CD4-positive, CD25-positive, alpha-beta regulatory T cell (primary cell): Measurements from ENCODE around the gene C2CD3. TPM values are rescaled to one million over a fixed set of nuclear protein-coding genes. Genes with fewer than 3 reads are reported as not detected.

Experiments used
- ATAC-seq, 2 donors: fragments of 150-1000 bp; cut with Tn5 transposase; one replicate each; pipeline ENCODE4 v1.10.0; 2021; ENCODE audit warnings: low read depth in 2 of 2, moderate number of reproducible peaks in 2 of 2, moderate library complexity in 1 of 2
- DNase-seq, 3 donors: peaks; one replicate each; pipeline versions ENCODE4 v3.0.0 to v3.0.0-alpha.2; 2012 to 2022; ENCODE audit warnings: mixed read lengths in 1 of 3
- H3K27ac ChIP-seq: one replicate; pipeline ENCODE4 v1.7.0; 2013; ENCODE audit warnings: mild to moderate bottlenecking, low read length; ENCODE audit not compliant: insufficient read depth, poor library complexity, severe bottlenecking
- H3K27me3 ChIP-seq: one replicate; pipeline ENCODE4 v1.7.0; 2013; ENCODE audit warnings: low read length; ENCODE audit not compliant: control insufficient read depth, insufficient read depth
- H3K36me3 ChIP-seq: one replicate; pipeline ENCODE4 v1.7.0; 2013; ENCODE audit warnings: mild to moderate bottlenecking, low read length, moderate library complexity; ENCODE audit not compliant: control insufficient read depth, insufficient read depth
- H3K4me1 ChIP-seq: 2 replicates; pipeline ENCODE4 v1.7.0; 2013; ENCODE audit warnings: mild to moderate bottlenecking, low read length; ENCODE audit not compliant: insufficient read depth, control insufficient read depth, poor library complexity, severe bottlenecking
- H3K4me3 ChIP-seq: one replicate; pipeline ENCODE4 v1.7.0; 2013; ENCODE audit warnings: low read depth, mild to moderate bottlenecking, low read length, moderate library complexity
- H3K9me3 ChIP-seq, 2 experiments: 1 replicate in 1 of 2; 2 replicates in 1 of 2; pipeline ENCODE4 v1.7.0; 2013; ENCODE audit warnings: low read length in 2 of 2, mild to moderate bottlenecking in 1 of 2, moderate library complexity in 1 of 2; ENCODE audit not compliant: control insufficient read depth in 2 of 2
- H3K27ac Mint-ChIP-seq, 3 donors: one replicate each; pipeline ENCODE4 v1.8.0; 2020 to 2022; ENCODE audit warnings: mild to moderate bottlenecking in 3 of 3, mixed read lengths in 3 of 3, moderate library complexity in 2 of 3
- H3K27me3 Mint-ChIP-seq: one replicate; pipeline ENCODE4 v1.8.0; 2022; ENCODE audit warnings: mild to moderate bottlenecking, mixed read lengths
- H3K36me3 Mint-ChIP-seq: one replicate; pipeline ENCODE4 v1.8.0; 2020; ENCODE audit warnings: mixed read lengths
- H3K4me1 Mint-ChIP-seq, 4 donors: one replicate each; pipeline ENCODE4 v1.8.0; 2020 to 2022; ENCODE audit warnings: mixed read lengths in 4 of 4, mild to moderate bottlenecking in 1 of 4
- H3K4me3 Mint-ChIP-seq, 4 donors: one replicate each; pipeline ENCODE4 v1.8.0; 2020 to 2022; ENCODE audit warnings: mild to moderate bottlenecking in 4 of 4, mixed read lengths in 4 of 4, moderate library complexity in 3 of 4
- H3K9me3 Mint-ChIP-seq, 7 donors: one replicate each; pipeline ENCODE4 v1.8.0; 2020 to 2022; ENCODE audit warnings: mixed read lengths in 7 of 7, mild to moderate bottlenecking in 3 of 7, moderate library complexity in 2 of 7
- polyA plus RNA-seq, 4 donors: library from polyadenylated mRNA; unstranded; fragments of 300-500 nt; fragmentation: Illumina TruSeq; gene quantifications; one replicate each; pipeline ENCODE4 v1.2.3, GENCODE V29; 2021
- total RNA-seq: library from RNA; stranded (reverse); gene quantifications from one replicate; pipeline ENCODE4 v1.2.3, GENCODE V29; 2022

Gene C2CD3
- total and polyA plus RNA-seq, 5 donors from 2014 or later: 7.2 to 46.4 (median 9.3) TPM

DNA sequence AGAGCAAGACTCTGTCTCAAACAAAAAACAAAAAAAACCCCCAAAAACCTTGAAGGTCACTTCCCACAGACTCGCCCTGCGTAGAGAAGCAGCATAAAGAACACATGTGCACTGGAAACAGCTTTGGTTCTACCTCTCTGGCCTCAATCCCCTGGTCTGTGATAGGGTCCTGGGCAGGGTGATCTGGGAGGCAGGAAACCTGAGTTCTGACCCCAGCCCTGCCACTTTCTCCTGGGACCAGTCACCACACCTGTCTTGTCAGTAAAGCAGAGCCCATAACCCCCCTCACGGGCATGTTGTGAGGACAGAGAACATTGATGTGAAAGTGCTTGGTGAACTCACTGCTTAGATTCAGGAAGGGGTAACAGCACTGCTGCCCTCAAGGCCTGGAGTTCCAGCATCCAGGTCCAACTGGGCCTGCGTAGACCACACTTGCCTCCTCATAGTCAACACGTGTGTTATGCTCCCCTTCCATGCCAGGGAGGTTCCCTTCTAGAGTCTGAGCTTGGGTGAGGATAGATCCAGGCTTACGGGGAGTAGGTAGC, 199.6 kb downstream of the C2CD3 start:
- peaks cover 6 to 92% (median 49%) of the 10 kb centered on the region in 4 donors for H3K4me1 Mint-ChIP-seq
- H3K27me3 ChIP-seq: no peaks in the 10 kb centered on the region
- peaks cover 18% of the 10 kb centered on the region for H3K36me3 ChIP-seq
- peak overlapping the region; percentile 70 for H3K27ac ChIP-seq
- ATAC-seq (no peak), DNase-seq (peak in 1 of 3 donors; percentile 49)
- H3K4me3 ChIP-seq: no peak overlapping the region
- no peaks in the 10 kb centered on the region for H3K27me3 Mint-ChIP-seq
- no peaks in the 10 kb centered on the region for H3K9me3 Mint-ChIP-seq
- no peaks in the 10 kb centered on the region for H3K9me3 ChIP-seq
- peak overlapping the region; percentile 94 to 96 (median 95) for H3K27ac Mint-ChIP-seq
- peak overlapping the region; percentile 59 to 92 (median 68) for H3K4me3 Mint-ChIP-seq
- H3K4me1 ChIP-seq: peaks cover 91% of the 10 kb centered on the region
- H3K36me3 Mint-ChIP-seq: peaks cover 23% of the 10 kb centered on the region

DNA sequence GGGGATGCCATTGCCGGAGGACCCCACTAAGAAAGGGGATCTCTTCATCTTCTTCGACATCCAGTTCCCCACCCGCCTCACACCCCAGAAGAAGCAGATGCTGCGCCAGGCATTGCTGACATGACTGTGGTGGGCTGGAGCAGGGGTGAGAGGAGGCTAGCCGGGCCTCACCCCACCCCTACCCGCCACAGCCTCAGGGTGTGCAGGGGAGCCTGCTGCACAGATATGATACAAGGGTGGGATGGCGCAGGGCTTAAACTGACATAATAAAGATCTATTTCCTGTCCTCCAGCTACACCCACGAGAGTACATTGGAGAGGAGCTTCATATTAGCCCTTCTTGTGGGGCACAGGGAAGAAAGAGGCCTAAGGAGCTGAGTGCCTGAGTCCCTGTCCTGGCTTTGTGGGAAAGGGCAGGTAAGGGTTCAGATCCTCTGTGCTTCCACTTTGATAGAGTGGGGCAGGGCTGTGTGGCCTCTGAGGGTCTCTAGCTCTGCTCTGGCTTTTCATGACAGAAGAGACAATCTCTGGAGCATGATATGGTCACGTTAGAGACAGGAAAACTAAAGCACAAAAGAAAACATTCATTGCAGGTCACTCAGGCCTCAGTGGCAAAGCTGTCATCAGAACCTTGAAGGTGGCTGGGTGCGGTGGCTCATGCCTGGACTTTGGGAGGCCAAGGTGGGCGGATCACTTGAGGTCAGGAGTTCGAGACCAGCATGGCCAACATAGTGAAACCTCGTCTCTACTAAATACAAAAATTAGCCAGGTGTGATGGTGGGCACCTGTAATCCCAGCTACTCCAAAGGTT, 200.6 kb downstream of the C2CD3 start:
- Histone ChIP-seq H3K4me1 (peaks cover 90% of the 10 kb centered on the region), H3K4me3 (peak overlapping the region; percentile 18), H3K9me3 (no peaks in the 10 kb centered on the region), H3K36me3 (peaks cover 9% of the 10 kb centered on the region), H3K27me3 (no peaks in the 10 kb centered on the region), H3K27ac (peak overlapping the region; percentile 70)
- DNase-seq (peak in 1 of 3 donors; percentile 75), ATAC-seq (peak; percentile 29 to 37)
- Mint-ChIP-seq H3K4me3 (peak overlapping the region; percentile 59 to 92 (median 68)), H3K9me3 (no peaks in the 10 kb centered on the region), H3K36me3 (peaks cover 15% of the 10 kb centered on the region), H3K4me1 (peaks cover 6 to 91% (median 41%) of the 10 kb centered on the region in 4 donors), H3K27ac (peak overlapping the region; percentile 94 to 96 (median 95)), H3K27me3 (no peaks in the 10 kb centered on the region)

DNA sequence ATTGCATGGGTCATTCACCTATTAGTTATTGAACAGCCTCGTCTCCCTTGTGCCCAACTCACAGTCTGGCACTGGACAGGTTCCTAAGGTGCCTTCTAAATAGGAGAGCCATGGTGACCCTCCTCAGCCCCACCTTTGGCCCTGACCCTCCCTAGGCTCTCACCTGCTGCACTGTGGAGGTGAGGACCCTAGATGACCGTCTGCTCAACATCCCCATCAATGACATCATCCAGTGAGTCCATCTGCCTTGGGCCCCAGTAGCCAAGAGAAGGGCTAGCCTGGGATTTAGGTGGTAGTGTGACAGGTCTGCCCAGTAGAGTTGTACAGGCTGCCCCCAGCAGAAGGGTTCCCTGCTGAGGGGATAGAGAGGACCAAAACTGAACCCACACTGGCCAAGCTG, 201.7 kb downstream of the C2CD3 start:
- Mint-ChIP-seq H3K36me3 (peaks cover 4% of the 10 kb centered on the region), H3K4me3 (peak overlapping the region; percentile 33 to 86 (median 55)), H3K9me3 (no peaks in the 10 kb centered on the region), H3K27ac (peak overlapping the region; percentile 94 to 96 (median 95)), H3K27me3 (no peaks in the 10 kb centered on the region), H3K4me1 (peaks cover 6 to 91% (median 34%) of the 10 kb centered on the region in 4 donors)
- peaks cover 86% of the 10 kb centered on the region for H3K4me1 ChIP-seq
- H3K9me3 ChIP-seq: no peaks in the 10 kb centered on the region
- peak overlapping the region; percentile 70 for H3K27ac ChIP-seq
- no peak overlapping the region for H3K4me3 ChIP-seq
- H3K27me3 ChIP-seq: no peaks in the 10 kb centered on the region
- H3K36me3 ChIP-seq: no peaks in the 10 kb centered on the region
- DNase-seq (no peak), ATAC-seq (no peak)

DNA sequence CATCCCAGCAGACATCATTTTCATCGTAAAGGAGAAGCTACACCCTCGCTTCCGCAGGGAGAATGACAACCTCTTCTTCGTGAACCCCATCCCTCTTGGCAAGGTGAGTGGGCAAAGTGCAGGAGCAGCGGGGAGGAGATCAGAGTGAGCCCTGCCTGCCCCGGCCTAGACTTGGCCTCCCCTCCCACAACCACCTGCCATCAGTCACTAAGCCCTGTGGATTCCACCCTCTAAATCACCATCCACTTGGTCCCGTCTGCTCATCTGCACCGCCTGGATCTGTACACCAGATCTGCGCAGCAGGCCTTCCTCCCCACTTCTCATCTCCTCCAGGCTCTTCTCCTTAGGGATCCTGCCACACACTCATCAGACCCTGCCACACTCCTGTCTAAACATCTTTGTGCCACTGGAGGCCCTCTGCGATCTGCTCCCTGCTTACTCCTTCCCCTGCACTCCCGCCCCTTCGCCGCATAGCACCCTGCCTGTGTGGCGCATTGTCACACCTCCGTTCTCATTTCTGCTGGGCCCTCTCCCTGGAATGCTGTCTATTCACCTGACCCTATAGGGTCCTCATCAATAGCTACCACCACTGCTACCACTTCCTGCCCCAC, 202.3 kb downstream of the C2CD3 start:
- no peaks in the 10 kb centered on the region for H3K36me3 Mint-ChIP-seq
- no peaks in the 10 kb centered on the region for H3K9me3 Mint-ChIP-seq
- ATAC-seq: no peak
- no peaks in the 10 kb centered on the region for H3K27me3 Mint-ChIP-seq
- peaks cover 6 to 89% (median 31%) of the 10 kb centered on the region in 4 donors for H3K4me1 Mint-ChIP-seq
- DNase-seq: no peak
- Histone ChIP-seq H3K27me3 (no peaks in the 10 kb centered on the region), H3K36me3 (no peaks in the 10 kb centered on the region), H3K27ac (peak overlapping the region; percentile 70), H3K4me3 (no peak overlapping the region), H3K9me3 (no peaks in the 10 kb centered on the region), H3K4me1 (peaks cover 80% of the 10 kb centered on the region)
- peak overlapping the region; percentile 94 to 96 (median 95) for H3K27ac Mint-ChIP-seq
- peak overlapping the region in 3 of 4 donors; percentile 34 to 86 (median 71) for H3K4me3 Mint-ChIP-seq

DNA sequence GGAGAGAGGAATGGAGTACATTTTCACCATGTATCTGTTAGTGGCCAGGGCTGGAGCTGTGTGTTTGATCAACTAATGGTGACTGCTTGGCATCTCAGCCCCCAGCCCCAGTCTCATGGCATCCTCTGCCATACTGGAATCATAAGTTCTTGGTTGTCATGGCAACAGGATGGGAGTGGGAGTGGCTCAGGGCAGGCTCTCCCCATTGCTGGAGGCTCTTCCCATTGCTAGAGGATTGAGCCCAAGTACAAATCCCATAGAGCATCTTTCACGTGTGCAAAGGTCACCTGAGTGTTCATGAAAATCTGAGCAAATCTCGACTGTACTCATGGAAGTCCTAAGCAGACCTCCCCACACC, 205.1 kb downstream of the C2CD3 start:
- no peaks in the 10 kb centered on the region for H3K9me3 Mint-ChIP-seq
- Histone ChIP-seq H3K4me3 (no peak overlapping the region), H3K27me3 (no peaks in the 10 kb centered on the region), H3K9me3 (no peaks in the 10 kb centered on the region), H3K4me1 (peaks cover 52% of the 10 kb centered on the region), H3K27ac (peak overlapping the region; percentile 30), H3K36me3 (no peaks in the 10 kb centered on the region)
- no peak for ATAC-seq
- H3K27me3 Mint-ChIP-seq: no peaks in the 10 kb centered on the region
- peaks cover 6 to 62% (median 22%) of the 10 kb centered on the region in 4 donors for H3K4me1 Mint-ChIP-seq
- H3K4me3 Mint-ChIP-seq: peak overlapping the region in 1 of 4 donors; percentile 56
- H3K27ac Mint-ChIP-seq: peak overlapping the region; percentile 59 to 84 (median 79)
- no peak for DNase-seq
- H3K36me3 Mint-ChIP-seq: no peaks in the 10 kb centered on the region

DNA sequence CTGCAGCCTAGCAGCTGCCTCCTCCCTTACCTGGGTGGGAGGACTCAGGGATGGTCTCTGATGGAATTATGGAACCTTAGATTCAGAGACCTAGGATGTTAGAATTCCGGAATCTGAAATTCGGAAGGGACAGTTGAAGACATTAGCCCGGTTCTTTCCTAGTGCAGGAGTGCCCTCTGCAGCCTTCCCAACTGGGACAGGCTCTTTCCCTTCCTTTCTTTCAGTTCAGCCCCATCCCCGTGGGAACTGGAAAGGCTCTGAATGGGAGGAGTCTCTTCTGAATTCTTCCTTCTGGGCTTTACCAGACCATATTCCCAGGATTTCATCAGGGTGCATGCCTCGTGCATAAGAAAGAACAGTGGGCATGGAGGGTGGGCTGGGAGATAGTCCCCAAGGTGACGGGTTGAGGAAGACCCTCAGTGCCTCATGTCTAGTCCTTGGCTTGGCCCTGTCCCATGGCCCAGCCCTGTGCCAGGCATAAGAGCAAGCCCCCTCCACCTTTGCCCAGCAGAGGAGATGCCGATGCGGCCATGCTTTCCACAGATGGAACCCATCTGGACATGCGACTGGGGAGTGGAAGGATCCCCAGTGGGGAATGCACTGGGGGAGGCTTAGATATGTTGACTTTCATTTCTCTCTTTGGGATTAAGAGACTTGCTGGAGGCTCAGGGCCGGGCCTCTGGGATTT, 205.6 kb downstream of the C2CD3 start:
- Histone ChIP-seq H3K4me3 (no peak overlapping the region), H3K27ac (no peak overlapping the region), H3K4me1 (peaks cover 47% of the 10 kb centered on the region), H3K9me3 (no peaks in the 10 kb centered on the region), H3K27me3 (no peaks in the 10 kb centered on the region), H3K36me3 (no peaks in the 10 kb centered on the region)
- no peak for DNase-seq
- no peak for ATAC-seq
- Mint-ChIP-seq H3K27me3 (no peaks in the 10 kb centered on the region), H3K36me3 (no peaks in the 10 kb centered on the region), H3K4me1 (peaks cover 4 to 57% (median 20%) of the 10 kb centered on the region in 4 donors), H3K27ac (peak overlapping the region; percentile 59 to 84 (median 79)), H3K9me3 (no peaks in the 10 kb centered on the region), H3K4me3 (peak overlapping the region in 1 of 4 donors; percentile 56)

DNA sequence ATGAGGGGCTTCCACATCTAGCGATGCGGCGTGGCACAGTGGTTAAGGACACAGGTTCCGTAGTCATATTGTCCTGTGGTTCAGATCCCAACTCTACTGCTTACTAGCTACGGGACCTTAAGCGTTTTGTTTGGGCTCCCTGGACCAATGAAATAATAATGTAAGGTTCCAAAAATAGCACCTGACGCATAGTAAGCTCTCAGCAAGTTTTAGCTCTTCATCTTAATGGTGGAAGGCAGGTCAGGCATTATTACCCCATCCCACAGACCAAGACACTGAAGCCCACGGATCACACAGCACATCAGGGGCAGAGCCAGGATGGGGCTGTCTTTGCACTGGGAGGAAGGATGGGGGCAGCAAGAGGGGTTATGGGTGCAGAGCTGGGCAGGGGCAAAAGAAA, 206.9 kb downstream of the C2CD3 start:
- ATAC-seq: no peak
- Mint-ChIP-seq H3K4me3 (no peak overlapping the region), H3K4me1 (peaks cover 0 to 43% (median 9%) of the 10 kb centered on the region in 4 donors)

More for the DNA sequence above, 206.9 kb downstream of the C2CD3 start:
- Mint-ChIP-seq H3K36me3 (no peaks in the 10 kb centered on the region), H3K27me3 (no peaks in the 10 kb centered on the region), H3K27ac (peak overlapping the region in 2 of 3 donors; percentile 83 to 84), H3K9me3 (no peaks in the 10 kb centered on the region)
- Histone ChIP-seq H3K27me3 (no peaks in the 10 kb centered on the region), H3K4me1 (peaks cover 34% of the 10 kb centered on the region), H3K4me3 (no peak overlapping the region), H3K27ac (no peak overlapping the region), H3K9me3 (no peaks in the 10 kb centered on the region), H3K36me3 (no peaks in the 10 kb centered on the region)
- no peak for DNase-seq
